ENCODE measurements around the gene PLEKHO1. TPM values are rescaled to one million over a fixed set of nuclear protein-coding genes. Genes with fewer than 3 reads are reported as not detected.
"Not testable (repeated sequence)": the region's sequence is repeated elsewhere in the genome, so short reads cannot be mapped to it uniquely, and the experiment has no call there.

The PLEKHO1 gene
- total RNA-seq, 1 donor from 2014 or later = 27.1 TPM

- Mint-ChIP-seq H3K27me3 (ENCODE audit: insufficient read depth) (no peaks in the 10 kb centered on the region), H3K4me3 (no peak overlapping the region), H3K36me3 (ENCODE audit: low read depth) (peaks cover under 1% of the 10 kb centered on the region), H3K27ac (no peak overlapping the region), H3K9me3 (no peaks in the 10 kb centered on the region), H3K4me1 (ENCODE audit: low read depth) (peaks cover 4% of the 10 kb centered on the region)
- intact Hi-C loops (cut with micrococcal nuclease) = no loop called here
- DNase-seq (ENCODE audit: low spot score) = no peak
These were observed 17.3 kb upstream of the PLEKHO1 start for GRCh38 chr1:150132372-150132771.

- Mint-ChIP-seq H3K9me3 (no peaks in the 10 kb centered on the region), H3K27me3 (ENCODE audit: insufficient read depth) (no peaks in the 10 kb centered on the region), H3K4me3 (no peak overlapping the region), H3K36me3 (ENCODE audit: low read depth) (peaks cover 1% of the 10 kb centered on the region), H3K4me1 (ENCODE audit: low read depth) (no peaks in the 10 kb centered on the region), H3K27ac (no peak overlapping the region)
- DNase-seq (ENCODE audit: low spot score) = no peak
- intact Hi-C loops (cut with micrococcal nuclease) = no loop called here
These were observed 15.2 kb upstream of the PLEKHO1 start for GRCh38 chr1:150134537-150134936.

- H3K27ac Mint-ChIP-seq; H3K27me3 Mint-ChIP-seq (ENCODE audit: insufficient read depth); H3K4me3 Mint-ChIP-seq: not testable (repeated sequence)
These were observed 14.3 kb upstream of the PLEKHO1 start for GRCh38 chr1:150135400-150135799.

GRCh38 chr1:150138044-150138443, 11.7 kb upstream of the PLEKHO1 start:
- H3K27ac Mint-ChIP-seq = no peak overlapping the region
- H3K9me3 Mint-ChIP-seq = no peaks in the 10 kb centered on the region
- H3K27me3 Mint-ChIP-seq (ENCODE audit: insufficient read depth) = no peaks in the 10 kb centered on the region
- H3K36me3 Mint-ChIP-seq (ENCODE audit: low read depth) = peaks cover 3% of the 10 kb centered on the region
- no peak overlapping the region for H3K4me3 Mint-ChIP-seq
- intact Hi-C loops (cut with micrococcal nuclease) = no loop called here
- no peak for DNase-seq (ENCODE audit: low spot score)
- no peaks in the 10 kb centered on the region for H3K4me1 Mint-ChIP-seq (ENCODE audit: low read depth)

More at GRCh38 chr1:150135400-150135799, 14.3 kb upstream of the PLEKHO1 start:
- H3K36me3 Mint-ChIP-seq (ENCODE audit: low read depth); H3K9me3 Mint-ChIP-seq; intact Hi-C loops (cut with micrococcal nuclease); DNase-seq (ENCODE audit: low spot score); H3K4me1 Mint-ChIP-seq (ENCODE audit: low read depth): not testable (repeated sequence)

- H3K27ac Mint-ChIP-seq = no peak overlapping the region
- H3K4me3 Mint-ChIP-seq = no peak overlapping the region
- intact Hi-C loops (cut with micrococcal nuclease) = no loop called here
- H3K9me3 Mint-ChIP-seq = no peaks in the 10 kb centered on the region
- no peak for DNase-seq (ENCODE audit: low spot score)
- H3K4me1 Mint-ChIP-seq (ENCODE audit: low read depth) = peaks cover 11% of the 10 kb centered on the region
- H3K27me3 Mint-ChIP-seq (ENCODE audit: insufficient read depth) = no peaks in the 10 kb centered on the region
- peaks cover 3% of the 10 kb centered on the region for H3K36me3 Mint-ChIP-seq (ENCODE audit: low read depth)
These were observed 8.3 kb upstream of the PLEKHO1 start for GRCh38 chr1:150141452-150141851.

- no peak for DNase-seq (ENCODE audit: low spot score)
- Mint-ChIP-seq H3K27me3 (ENCODE audit: insufficient read depth) (peaks cover 4% of the 10 kb centered on the region), H3K27ac (no peak overlapping the region), H3K4me1 (ENCODE audit: low read depth) (peaks cover 16% of the 10 kb centered on the region), H3K9me3 (no peaks in the 10 kb centered on the region), H3K36me3 (ENCODE audit: low read depth) (peaks cover 5% of the 10 kb centered on the region), H3K4me3 (no peak overlapping the region)
- intact Hi-C loops (cut with micrococcal nuclease) = no loop called here
These were observed 7.6 kb upstream of the PLEKHO1 start for GRCh38 chr1:150142083-150142482.

DNA sequence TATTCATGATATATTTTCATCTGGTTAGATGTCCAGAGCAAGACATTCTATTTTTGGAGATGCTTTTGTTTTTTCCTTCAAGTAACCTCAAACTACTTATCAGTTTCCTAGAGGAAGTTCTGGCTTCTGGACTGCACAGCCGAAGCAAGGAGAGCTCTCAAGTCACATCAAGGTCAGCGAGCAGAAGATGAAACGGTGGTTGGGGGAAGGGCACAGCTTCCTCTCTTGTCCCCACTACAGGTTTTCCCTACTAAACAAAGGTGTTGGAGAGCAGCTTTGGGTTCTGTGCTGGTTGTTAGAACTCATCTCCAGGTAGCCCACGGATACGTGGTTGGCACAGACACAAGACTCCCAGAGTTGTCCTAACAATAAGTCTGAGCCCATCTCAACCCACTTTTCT, 5.1 kb upstream of the PLEKHO1 start:
- Mint-ChIP-seq H3K27ac (no peak overlapping the region), H3K4me3 (no peak overlapping the region), H3K4me1 (ENCODE audit: low read depth) (peaks cover 27% of the 10 kb centered on the region), H3K36me3 (ENCODE audit: low read depth) (peaks cover 4% of the 10 kb centered on the region), H3K9me3 (no peaks in the 10 kb centered on the region), H3K27me3 (ENCODE audit: insufficient read depth) (peaks cover 22% of the 10 kb centered on the region)
- no peak for DNase-seq (ENCODE audit: low spot score)
- intact Hi-C loops (cut with micrococcal nuclease) = loop anchor here (5.0 kb wide), 1 partner anchor 37 kb away; no protein-coding TSS in a partner anchor

GRCh38 chr1:150146016-150146415, 3.7 kb upstream of the PLEKHO1 start:
- Mint-ChIP-seq H3K27me3 (ENCODE audit: insufficient read depth) (peaks cover 22% of the 10 kb centered on the region), H3K4me1 (ENCODE audit: low read depth) (peaks cover 29% of the 10 kb centered on the region)
- not testable (repeated sequence) for H3K9me3 Mint-ChIP-seq; DNase-seq (ENCODE audit: low spot score); H3K36me3 Mint-ChIP-seq (ENCODE audit: low read depth); H3K27ac Mint-ChIP-seq; H3K4me3 Mint-ChIP-seq
- intact Hi-C loops (cut with micrococcal nuclease) = loop anchor here (5.0 kb wide), 1 partner anchor 39 kb away; no protein-coding TSS in a partner anchor

DNA sequence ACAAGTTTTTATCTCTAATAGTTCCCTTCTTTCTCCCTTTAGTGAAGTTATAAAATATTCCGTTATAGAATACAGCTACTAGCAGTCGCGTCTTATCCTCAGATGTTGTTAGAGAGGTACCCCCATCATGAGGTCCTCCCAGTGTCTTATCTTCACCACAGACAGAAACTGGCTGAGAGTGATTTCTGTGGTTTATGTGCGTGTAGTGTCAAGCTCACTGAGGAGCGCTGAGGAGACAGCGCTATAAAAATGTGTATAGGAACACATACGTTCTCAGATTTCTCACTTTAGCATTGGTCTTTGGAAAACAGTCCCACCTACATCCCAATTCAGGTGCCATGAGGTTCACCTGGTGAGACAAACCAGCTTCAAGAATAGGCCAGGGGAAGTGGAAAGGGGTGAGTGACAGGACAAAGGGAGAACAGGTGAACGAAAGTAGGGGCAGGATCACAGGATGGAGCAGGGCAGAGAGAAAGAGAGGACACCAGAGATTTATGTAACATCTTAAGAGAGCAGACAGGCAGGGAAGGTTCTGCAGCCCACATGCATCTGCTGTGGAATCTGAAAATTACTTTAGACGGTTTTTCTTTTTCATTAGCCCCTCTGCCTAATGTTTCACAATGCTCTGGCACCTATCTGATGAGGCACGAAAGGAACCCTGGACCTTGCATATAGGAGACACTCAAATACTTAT, 2.7 kb upstream of the PLEKHO1 start:
- Mint-ChIP-seq H3K27ac (no peak overlapping the region), H3K4me1 (ENCODE audit: low read depth) (peaks cover 38% of the 10 kb centered on the region), H3K4me3 (no peak overlapping the region), H3K9me3 (no peaks in the 10 kb centered on the region), H3K36me3 (ENCODE audit: low read depth) (peaks cover 13% of the 10 kb centered on the region), H3K27me3 (ENCODE audit: insufficient read depth) (peaks cover 22% of the 10 kb centered on the region)
- intact Hi-C loops (cut with micrococcal nuclease) = loop anchor here (5.0 kb wide), 1 partner anchor 40 kb away; no protein-coding TSS in a partner anchor
- no peak for DNase-seq (ENCODE audit: low spot score)

DNA sequence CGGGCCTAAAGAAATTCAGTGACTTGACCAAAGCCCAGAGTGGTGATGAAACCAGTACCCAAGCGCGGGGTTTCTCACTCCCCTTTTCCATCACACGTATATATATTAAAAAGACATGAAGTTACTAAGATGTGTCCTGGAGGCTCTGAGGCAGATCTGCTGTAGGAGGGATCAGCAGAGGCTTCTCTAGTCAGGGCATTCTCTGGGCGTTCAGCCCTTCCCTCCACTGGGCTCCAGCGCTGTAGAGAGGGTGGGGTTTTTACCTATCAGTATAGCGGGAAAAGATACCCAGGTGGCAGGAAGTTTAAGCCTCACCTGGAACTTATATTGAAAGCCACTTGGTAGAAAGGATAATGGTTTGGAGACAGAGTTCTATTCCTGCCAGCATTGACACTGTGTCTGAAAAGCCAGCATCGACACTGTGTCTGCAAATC, 862 bp upstream of the PLEKHO1 start:
- Mint-ChIP-seq H3K4me3 (peak overlapping the region; percentile 81), H3K27ac (peak overlapping the region; percentile 67), H3K9me3 (no peaks in the 10 kb centered on the region), H3K4me1 (ENCODE audit: low read depth) (peaks cover 44% of the 10 kb centered on the region), H3K27me3 (ENCODE audit: insufficient read depth) (peaks cover 22% of the 10 kb centered on the region), H3K36me3 (ENCODE audit: low read depth) (peaks cover 22% of the 10 kb centered on the region)
- intact Hi-C loops (cut with micrococcal nuclease) = loop anchor here (2.0 to 5.0 kb wide), 3 partner anchors 14 to 82 kb away; partner anchors contain the start of gene VPS45
- DNase-seq (ENCODE audit: low spot score) = no peak

GRCh38 chr1:150150133-150151021, 661 bp downstream of the PLEKHO1 start:
- Mint-ChIP-seq H3K36me3 (ENCODE audit: low read depth) (peaks cover 37% of the 10 kb centered on the region), H3K4me3 (peak overlapping the region; percentile 87), H3K27ac (peak overlapping the region; percentile 79), H3K4me1 (ENCODE audit: low read depth) (peaks cover 48% of the 10 kb centered on the region), H3K27me3 (ENCODE audit: insufficient read depth) (peaks cover 24% of the 10 kb centered on the region), H3K9me3 (no peaks in the 10 kb centered on the region)
- intact Hi-C loops (cut with micrococcal nuclease) = loop anchor here (5.0 kb wide), 2 partner anchors 37 to 223 kb away; partner anchors contain the start of gene SF3B4
- no peak for DNase-seq (ENCODE audit: low spot score)

DNA sequence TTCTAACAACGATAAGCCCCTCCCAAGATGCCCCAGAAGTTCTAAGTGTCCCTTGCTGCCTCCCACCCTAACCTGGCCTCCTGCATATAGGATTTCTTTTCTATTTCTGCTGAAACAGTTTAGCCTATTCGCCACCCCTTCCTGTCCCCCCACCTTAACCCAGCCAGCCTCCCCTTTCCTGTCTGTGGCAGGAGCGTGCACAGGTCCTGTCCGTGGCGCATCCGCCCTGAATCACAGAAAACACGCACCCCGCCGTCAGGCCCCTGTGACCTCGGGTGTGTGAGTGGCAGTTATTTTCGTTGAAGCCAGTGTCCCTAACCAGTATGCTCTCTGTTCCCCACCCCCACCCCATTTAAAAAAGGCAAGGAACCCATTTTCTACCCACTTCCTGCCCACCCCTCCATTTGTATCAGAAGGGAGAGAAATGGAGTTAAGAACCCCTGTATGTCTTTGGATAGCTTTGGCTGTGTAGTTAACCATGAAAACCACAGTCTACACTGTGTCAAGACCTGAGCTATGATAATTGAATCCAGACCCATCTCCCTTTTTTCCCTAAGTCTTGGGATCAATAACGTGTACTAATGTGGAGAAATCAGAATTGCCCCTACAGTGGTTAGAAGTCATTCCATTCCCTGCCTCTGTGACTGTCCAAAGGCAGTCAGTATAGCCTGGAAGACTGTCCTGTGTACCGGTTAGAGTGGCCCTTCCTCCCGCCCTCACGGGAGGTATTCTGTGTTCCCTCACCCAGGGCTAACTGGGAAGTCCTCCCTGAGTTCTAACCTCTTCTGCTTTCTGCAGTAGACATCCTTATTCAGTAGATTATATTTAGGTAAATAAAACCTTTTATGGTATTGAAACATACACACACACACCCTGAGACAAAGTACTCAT, 1.8 kb downstream of the PLEKHO1 start:
- peak; percentile 55 for DNase-seq (ENCODE audit: low spot score)
- H3K36me3 Mint-ChIP-seq (ENCODE audit: low read depth) = peaks cover 44% of the 10 kb centered on the region
- peak overlapping the region; percentile 79 for H3K27ac Mint-ChIP-seq
- no peaks in the 10 kb centered on the region for H3K9me3 Mint-ChIP-seq
- H3K27me3 Mint-ChIP-seq (ENCODE audit: insufficient read depth) = peaks cover 24% of the 10 kb centered on the region
- intact Hi-C loops (cut with micrococcal nuclease) = loop anchor here (5.0 kb wide), 2 partner anchors 36 to 224 kb away; partner anchors contain the start of gene SF3B4
- H3K4me3 Mint-ChIP-seq = peak overlapping the region; percentile 87
- H3K4me1 Mint-ChIP-seq (ENCODE audit: low read depth) = peaks cover 48% of the 10 kb centered on the region

Measured in activated T-helper 1 cell treated with anti-CD3 and anti-CD28 coated beads, Interleukin-12 subunit alpha, Interleukin-12 subunit beta, Interleukin-2, Interleukin-4 antibody, amounts not matched to agents 30 ng/mL and 10 ng/mL and 1 ng/mL, durations not matched to agents 14 hours and 24 hours and 36 hours (primary cell).